HG03175 (cell line): ENCODE results near the gene TRIM74.
"Not testable (repeated sequence)": the region's sequence is repeated elsewhere in the genome, so short reads cannot be mapped to it uniquely, and the experiment has no call there.

ENCODE experiments used
- ATAC-seq: cut with Tn5 transposase; IDR thresholded peaks from one replicate; pipeline ENCODE4 v1.9.1; 2021; ENCODE audit warnings: mild to moderate bottlenecking, moderate library complexity; ENCODE audit not compliant: unreplicated experiment

Gene TRIM74

DNA sequence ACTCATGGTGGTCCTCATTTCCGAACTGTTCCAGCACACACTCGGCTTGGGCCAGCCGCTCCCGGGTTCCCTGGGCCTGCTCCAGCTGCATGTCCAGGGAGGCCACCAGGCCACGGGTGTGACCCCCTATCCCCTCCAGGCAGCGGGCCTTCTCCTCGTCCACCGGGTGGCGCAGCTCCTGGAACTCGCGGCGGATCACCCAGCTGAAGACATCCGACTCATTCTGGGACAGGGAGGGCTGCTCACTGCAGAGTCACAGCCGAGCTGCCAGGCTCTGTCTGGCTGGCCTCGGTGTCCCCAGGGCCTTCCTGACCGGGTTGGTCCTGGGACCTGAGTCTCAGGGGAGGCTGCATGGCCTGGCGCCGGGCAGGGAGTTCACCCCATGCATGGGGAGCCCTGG, 9.2 kb downstream of the TRIM74 start:
- ATAC-seq = not testable (repeated sequence)

DNA sequence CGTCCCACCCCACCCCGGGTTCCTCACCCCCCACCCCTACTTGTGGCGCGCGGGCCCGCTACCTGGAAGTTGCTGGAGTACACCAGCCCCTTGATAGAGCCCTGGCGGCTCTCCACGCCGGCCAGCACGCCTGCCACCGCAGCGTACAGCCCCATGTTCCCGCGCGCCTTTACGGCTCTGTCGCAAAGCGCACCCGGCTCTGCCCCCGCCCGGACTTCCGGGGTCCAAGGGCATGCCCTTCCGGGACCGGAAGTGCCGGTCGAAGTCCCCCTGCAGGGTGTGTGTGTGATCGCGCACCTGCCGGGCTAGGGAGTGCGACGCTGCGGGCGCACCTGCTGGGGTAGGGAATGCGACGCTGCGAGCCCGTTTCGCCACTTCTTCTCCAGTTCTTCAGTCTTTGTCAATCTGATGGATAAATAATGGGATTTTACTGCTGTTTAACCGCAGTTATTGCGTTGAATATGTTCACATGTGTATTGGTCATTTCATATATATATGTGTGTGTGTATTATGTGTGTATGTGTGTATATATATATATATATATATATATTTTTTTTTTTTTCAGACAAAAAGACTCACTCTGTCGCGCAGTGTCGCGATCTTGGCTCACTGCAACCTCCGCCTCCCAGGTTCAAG, 14.6 kb downstream of the TRIM74 start:
- peak; percentile 89 for ATAC-seq

DNA sequence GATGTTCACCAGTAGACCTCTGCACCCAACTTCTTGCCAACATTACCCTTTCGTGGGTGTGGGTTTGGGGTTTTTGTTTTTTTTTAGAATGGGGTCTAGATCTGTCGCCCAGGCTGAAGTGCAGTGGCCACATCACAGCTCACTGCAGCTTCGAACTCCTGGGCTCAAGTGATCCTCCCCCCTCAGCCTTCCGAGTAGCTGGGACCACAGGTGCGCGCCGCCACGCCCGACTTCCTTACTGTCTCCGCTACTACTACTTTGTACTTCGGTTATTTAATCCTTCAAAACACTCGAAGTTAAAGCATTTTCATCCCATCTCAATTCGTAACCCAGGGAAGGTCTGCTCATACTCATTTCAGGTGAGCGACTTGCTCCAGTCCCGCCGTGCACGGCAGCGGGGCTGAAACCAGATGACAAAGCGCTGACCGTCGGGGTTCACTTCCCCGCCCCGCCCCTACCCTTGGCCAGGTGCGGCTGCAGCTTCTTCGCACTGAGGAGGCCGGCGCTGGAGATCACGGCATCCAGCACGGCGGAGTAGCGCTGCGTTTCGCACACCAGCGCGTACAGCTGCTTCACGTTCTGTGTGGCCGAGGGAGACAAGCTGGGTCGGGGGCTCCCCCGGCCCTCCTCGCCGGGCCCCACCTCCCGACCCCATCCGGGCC, 15.2 kb downstream of the TRIM74 start:
- peak; percentile 60 for ATAC-seq

GRCh38 chr7:72950432-72950831, 18.8 kb downstream of the TRIM74 start:
- not testable (repeated sequence) for ATAC-seq

GRCh38 chr7:72949686-72950085, 19.6 kb downstream of the TRIM74 start:
- ATAC-seq = not testable (repeated sequence)

DNA sequence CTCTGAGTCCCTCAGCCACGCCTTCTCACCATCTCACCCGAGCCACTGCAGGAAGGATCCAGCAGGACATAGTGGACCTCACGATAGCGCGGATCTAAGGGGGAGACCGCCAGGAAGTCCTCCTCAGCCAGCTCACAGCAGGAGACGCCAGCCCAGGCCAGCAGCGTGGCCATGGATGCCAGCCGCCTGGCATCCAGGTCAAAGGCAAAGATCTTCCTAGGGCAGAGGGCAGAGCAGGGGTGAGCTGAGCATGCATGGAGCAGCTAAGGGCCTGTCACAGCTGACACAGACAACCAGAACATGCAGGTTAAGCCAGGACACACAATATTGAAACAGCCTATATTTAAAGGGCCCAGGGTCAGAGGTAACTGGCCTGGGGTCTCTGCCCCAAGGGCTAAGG, 20.0 kb downstream of the TRIM74 start:
- not testable (repeated sequence) for ATAC-seq

- not testable (repeated sequence) for ATAC-seq
Observed at GRCh38 chr7:72948714-72949113, 20.6 kb downstream of the TRIM74 start.

DNA sequence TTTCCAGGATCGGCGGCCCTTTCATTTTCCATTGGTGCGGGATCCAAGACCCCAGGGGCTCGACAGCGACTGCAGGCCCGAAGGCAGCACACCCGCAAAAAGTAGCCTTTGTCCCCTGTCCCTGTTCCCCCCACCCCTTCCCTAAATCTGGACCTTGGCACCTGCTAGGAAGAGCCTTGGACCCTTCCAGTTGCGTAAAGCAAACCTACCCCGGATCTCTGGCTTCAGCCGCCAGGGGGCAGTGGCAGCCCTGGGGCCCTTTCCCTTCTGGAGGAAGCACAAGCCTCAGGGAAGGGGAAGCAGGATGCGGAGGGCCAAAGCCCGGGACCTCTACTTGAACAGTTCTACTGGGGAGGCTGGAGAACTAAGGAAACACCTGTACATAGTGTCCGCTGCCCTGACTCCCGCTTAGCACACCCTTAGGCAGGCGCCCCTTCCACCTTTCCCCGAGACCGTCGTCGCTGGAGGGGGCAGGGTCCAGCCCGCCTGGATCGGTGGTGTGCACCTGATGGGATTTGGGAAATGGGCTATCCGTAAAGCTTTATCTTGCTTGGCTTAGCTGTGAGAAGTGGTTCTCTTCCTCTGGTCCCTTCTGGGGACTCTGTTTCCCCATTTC, 23.0 kb downstream of the TRIM74 start:
- ATAC-seq = not testable (repeated sequence)

- ATAC-seq = not testable (repeated sequence)
Observed at GRCh38 chr7:72945597-72945996, 23.7 kb downstream of the TRIM74 start.

DNA sequence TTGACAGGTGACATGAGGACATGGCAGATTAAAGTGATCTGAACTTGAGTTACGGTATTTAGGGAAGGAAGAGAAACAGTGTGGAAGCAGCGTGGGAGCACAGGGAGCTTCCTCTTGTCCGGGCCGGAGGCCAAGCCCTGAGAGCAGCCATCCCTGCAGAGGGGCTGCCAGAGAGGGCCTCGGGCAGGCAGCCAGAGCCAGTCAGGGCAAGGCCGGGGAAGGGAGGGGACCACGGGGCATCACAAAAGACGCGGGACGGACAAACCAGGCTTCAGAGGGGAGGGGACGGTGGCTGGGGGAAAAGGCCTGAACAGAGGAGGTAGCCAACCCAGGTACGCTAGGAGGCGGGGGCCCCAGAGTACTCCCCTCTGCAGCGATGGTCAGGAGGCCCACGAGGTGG, 24.3 kb downstream of the TRIM74 start:
- not testable (repeated sequence) for ATAC-seq

GRCh38 chr7:72942956-72943355, 26.3 kb downstream of the TRIM74 start:
- ATAC-seq = not testable (repeated sequence)

DNA sequence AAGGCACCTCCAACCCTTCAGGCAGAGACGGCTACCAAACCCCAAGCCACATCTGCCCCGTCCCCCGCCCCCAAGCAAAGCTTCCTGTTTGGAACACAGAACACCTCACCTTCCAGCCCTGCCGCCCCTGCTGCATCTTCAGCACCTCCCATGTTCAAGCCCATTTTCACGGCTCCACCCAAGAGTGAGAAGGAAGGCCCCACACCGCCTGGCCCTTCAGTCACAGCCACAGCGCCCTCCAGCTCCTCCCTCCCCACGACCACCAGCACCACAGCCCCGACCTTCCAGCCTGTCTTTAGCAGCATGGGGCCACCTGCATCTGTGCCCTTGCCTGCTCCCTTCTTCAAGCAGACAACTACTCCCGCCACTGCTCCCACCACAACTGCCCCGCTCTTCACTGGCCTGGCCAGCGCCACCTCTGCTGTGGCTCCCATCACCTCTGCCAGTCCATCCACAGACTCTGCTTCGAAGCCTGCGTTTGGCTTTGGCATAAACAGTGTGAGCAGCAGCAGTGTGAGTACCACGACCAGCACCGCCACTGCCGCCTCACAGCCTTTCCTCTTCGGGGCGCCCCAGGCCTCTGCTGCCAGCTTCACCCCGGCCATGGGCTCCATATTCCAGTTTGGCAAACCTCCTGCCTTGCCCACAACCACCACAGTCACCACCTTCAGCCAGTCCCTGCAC, 27.1 kb downstream of the TRIM74 start:
- ATAC-seq = not testable (repeated sequence)

GRCh38 chr7:72928216-72928615, 41.0 kb downstream of the TRIM74 start:
- not testable (repeated sequence) for ATAC-seq

DNA sequence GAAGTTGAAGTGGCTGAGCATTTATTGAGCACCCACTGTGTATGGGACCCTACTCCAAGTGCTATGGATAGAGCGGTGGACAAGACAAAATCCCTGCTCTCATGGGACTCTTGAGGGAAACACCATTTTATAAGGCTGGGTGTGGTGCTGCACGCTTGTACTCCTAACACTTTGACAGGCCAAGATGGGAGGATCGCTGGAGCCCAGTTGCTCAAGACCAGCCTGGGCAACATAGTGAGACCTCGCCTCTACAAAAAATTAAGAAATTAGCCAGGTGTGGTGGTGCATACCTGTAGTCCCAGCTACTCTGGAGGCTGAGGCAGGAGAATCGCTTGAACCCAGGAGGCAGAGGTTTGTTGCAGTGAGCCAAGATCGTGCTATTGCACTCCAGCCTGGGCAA, 41.5 kb downstream of the TRIM74 start:
- not testable (repeated sequence) for ATAC-seq

DNA sequence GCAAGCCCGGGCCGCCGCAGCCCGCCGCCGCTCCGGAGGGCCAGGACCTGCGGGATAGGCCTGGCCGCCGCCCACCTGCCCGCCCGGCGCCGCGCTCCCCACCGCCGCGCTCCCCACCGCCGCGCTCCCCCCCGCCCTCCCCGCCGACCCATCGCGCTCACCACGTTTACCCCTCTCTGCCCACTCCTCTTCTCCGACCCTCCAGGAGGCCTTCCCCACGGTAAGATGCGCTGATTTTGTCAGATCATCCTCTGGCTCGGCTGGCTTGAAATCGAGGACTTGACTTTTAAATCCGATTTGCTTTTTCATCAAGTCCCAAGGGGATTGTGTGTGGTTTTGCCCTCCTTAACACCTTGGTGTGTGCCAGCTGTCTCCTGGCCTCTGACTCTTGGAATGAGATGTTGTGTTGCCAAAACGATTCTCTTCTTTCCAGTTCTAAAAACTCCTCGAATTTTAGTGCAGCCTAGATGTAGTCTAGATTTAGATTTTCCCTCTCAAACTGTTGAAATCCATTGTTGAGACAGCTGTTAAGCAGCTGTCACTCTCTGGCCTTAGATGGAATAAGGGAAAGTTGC, 43.6 kb downstream of the TRIM74 start:
- ATAC-seq = no peak

DNA sequence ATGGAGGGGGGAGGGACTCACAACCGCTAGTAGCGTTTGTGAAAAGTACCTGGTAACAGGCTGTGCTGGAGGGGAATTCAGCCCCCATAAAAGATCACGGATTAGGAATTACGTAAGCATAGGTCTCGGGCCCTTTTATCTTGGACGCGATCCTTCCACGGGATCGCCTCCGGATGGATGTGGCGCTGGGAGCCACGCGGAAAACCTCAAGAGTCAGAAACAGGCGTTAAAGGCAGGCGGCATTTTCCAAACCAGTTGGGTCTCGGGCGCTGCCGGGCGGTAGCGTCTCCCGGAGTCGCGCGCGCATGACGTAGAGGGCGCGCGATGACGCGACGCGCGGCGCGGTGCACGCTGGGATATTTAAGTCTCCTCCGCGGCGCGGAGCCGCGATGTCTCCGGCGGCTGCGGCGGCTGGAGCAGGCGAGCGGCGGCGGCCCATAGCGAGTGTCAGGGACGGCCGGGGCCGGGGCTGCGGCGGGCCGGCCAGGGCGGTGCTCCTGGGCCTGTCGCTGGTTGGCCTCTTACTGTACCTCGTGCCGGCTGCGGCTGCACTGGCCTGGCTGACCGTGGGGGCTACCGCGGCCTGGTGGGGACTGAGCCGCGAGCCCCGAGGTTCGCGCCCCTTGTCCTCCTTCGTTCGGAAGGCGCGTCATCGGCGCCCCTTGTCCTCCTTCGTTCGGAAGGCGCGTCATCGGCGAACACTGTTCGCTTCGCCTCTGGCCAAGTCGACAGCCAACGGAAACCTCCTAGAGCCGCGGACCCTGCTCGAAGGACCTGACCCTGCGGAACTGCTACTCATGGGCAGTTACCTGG, 44.3 kb downstream of the TRIM74 start, which contains the start of gene POM121:
POM121 (plus strand) TSS at position 363 of the 813 bp plus-strand sequence; CDS start at position 390, 27 bp downstream.
- ATAC-seq = peak; percentile 88

DNA sequence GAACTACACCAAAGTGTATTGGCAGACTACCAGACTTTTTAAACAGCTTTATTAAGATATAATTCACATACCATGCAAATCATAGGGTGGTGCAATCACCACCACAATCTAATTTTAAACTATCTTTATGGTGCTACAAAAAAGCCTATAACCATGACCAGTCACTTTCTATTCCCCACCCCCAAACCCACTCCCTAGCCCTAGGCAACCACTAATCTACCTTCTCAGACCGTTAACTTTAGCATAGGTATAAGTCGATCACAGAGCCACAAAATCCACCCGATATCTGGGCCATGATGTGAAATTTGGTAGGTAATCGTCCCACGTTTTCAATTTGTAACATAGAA, 44.9 kb downstream of the TRIM74 start:
- no peak for ATAC-seq

GRCh38 chr7:72919256-72919775, 50.0 kb downstream of the TRIM74 start:
- no peak for ATAC-seq

DNA sequence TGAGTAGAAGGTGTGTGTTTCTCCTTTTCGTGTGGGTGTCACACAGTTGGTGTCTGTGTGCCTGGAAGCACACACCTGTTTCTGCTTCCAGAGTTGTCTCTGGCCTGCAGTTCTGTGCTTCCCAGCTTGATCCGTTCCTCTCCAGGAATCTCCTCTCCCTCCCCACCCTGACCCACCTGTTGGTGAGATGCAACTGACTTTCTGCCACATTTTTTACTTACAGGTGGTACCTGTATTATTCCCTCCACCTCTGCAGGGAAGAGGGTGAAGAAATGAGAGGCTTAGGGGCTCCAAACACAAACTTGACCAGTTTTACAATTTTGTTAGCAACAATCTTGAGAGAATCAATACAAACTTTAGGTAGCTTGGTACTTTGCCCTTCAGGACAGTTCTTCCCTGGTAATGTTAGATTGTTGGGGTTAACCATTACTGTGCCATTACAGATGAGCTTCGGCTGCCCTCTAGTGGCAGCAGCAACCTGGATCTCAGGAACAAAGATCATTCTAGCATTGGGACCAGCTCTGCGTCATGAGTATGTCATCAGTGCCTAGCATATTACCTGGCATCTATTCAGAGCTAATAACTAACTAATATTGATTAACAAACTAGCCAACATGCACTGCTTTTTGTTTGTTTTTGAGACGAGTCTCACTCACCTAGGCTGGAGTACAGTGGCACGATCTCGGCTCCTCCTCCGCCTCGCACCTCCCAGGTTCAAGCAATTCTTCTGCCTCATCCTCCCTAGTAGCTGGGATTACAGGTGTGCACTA, 54.3 kb downstream of the TRIM74 start:
- peak; percentile 91 for ATAC-seq
